ENCODE results near the gene FGF12.

FGF12 gene

GRCh38 chr3:192177383-192177782 lies 550.0 kb downstream of the FGF12 start:
- DNase-seq = no peak

GRCh38 chr3:192174283-192174682 lies 553.1 kb downstream of the FGF12 start:
- DNase-seq = no peak

GRCh38 chr3:192171213-192171612 lies 556.1 kb downstream of the FGF12 start:
- DNase-seq = no peak

GRCh38 chr3:192170659-192171058 lies 556.7 kb downstream of the FGF12 start:
- no peak for DNase-seq

GRCh38 chr3:192170031-192170430 lies 557.3 kb downstream of the FGF12 start:
- DNase-seq = no peak

- no peak for DNase-seq
Observed at GRCh38 chr3:192169332-192169915, 557.9 kb downstream of the FGF12 start.

GRCh38 chr3:192168202-192168601 lies 559.1 kb downstream of the FGF12 start:
- DNase-seq = no peak

- no peak for DNase-seq
Observed at GRCh38 chr3:192165552-192165951, 561.8 kb downstream of the FGF12 start.

- DNase-seq = no peak
Observed at GRCh38 chr3:192161661-192162060, 565.7 kb downstream of the FGF12 start.

GRCh38 chr3:192156382-192156781 lies 571.0 kb downstream of the FGF12 start:
- no peak for DNase-seq

GRCh38 chr3:192155194-192155593 lies 572.1 kb downstream of the FGF12 start:
- DNase-seq = no peak

- no peak for DNase-seq
Observed at GRCh38 chr3:192133271-192133670, 594.1 kb downstream of the FGF12 start.

- no peak for DNase-seq
Observed at GRCh38 chr3:192130534-192131132, 596.7 kb downstream of the FGF12 start.

GRCh38 chr3:192129586-192129985 lies 597.8 kb downstream of the FGF12 start:
- no peak for DNase-seq

- no peak for DNase-seq
Observed at GRCh38 chr3:192128922-192129321, 598.4 kb downstream of the FGF12 start.

- DNase-seq = no peak
Observed at GRCh38 chr3:192128060-192128459, 599.3 kb downstream of the FGF12 start.

- DNase-seq = no peak
Observed at GRCh38 chr3:192122832-192123594, 604.3 kb downstream of the FGF12 start.

- DNase-seq = no peak
Observed at GRCh38 chr3:192121923-192122322, 605.4 kb downstream of the FGF12 start.

GRCh38 chr3:192108820-192109219 lies 618.5 kb downstream of the FGF12 start:
- no peak for DNase-seq

GRCh38 chr3:192106543-192106942 lies 620.8 kb downstream of the FGF12 start:
- no peak for DNase-seq

GRCh38 chr3:192092388-192093005 lies 634.8 kb downstream of the FGF12 start:
- no peak for DNase-seq

- DNase-seq = no peak
Observed at GRCh38 chr3:192091831-192092230, 635.5 kb downstream of the FGF12 start.

GRCh38 chr3:192090586-192090985 lies 636.8 kb downstream of the FGF12 start:
- no peak for DNase-seq
